T-helper 2 cell treated with Interferon-gamma antibody and Interleukin-4, amounts not matched to agents 5 μg/mL and 100 μg/mL, for 36 hours (primary cell): ENCODE results near the gene NAP1L4.
"Not testable (repeated sequence)": the region's sequence is repeated elsewhere in the genome, so short reads cannot be mapped to it uniquely, and the experiment has no call there.

Experiments
- DNase-seq: peaks from one replicate; pipeline ENCODE4 v3.0.0; 2021; ENCODE audit warnings: low spot score
- H3K27ac Mint-ChIP-seq: one replicate; pipeline ENCODE4 v1.8.0; 2021; ENCODE audit warnings: mild to moderate bottlenecking, mixed read lengths
- H3K27me3 Mint-ChIP-seq: one replicate; pipeline ENCODE4 v1.8.0; 2021; ENCODE audit warnings: low read depth, mixed read lengths
- H3K36me3 Mint-ChIP-seq: one replicate; pipeline ENCODE4 v1.8.0; 2021; ENCODE audit warnings: low read depth, mixed read lengths
- H3K4me1 Mint-ChIP-seq: one replicate; pipeline ENCODE4 v1.8.0; 2021; ENCODE audit warnings: low read depth, mixed read lengths
- H3K4me3 Mint-ChIP-seq: one replicate; pipeline ENCODE4 v1.8.0; 2022; ENCODE audit warnings: mild to moderate bottlenecking, moderate library complexity, mixed read lengths
- H3K9me3 Mint-ChIP-seq: one replicate; pipeline ENCODE4 v1.8.0; 2021; ENCODE audit warnings: mixed read lengths

NAP1L4 gene

GRCh38 chr11:2949920-2950319 is 42.2 kb downstream of the NAP1L4 start:
- DNase-seq: no peak
- no peak overlapping the region for H3K4me3 Mint-ChIP-seq
- H3K36me3 Mint-ChIP-seq: peaks cover 87% of the 10 kb centered on the region
- H3K27me3 Mint-ChIP-seq: no peaks in the 10 kb centered on the region
- no peaks in the 10 kb centered on the region for H3K9me3 Mint-ChIP-seq
- peak overlapping the region; percentile 66 for H3K27ac Mint-ChIP-seq
- H3K4me1 Mint-ChIP-seq: peaks cover 64% of the 10 kb centered on the region

DNA sequence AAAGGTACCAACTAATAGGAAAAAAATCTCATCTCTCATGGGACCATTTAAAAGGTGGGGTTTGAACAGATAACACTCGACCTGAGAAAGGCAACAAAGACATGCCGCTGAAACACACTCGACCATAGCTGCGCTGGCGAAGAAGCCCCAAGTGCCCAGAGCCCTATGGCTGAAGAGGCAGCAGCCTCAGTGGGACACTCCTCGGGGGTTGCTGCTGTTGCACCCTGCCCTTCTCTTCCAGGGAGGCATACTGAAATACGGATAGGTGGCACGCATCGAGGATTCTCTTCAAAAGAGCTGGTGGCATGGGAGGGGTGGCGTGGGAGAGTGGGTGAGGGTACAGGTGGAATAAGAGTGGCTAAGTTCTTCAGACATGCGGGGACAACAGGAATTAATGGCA is 44.4 kb downstream of the NAP1L4 start:
- Mint-ChIP-seq H3K36me3 (peaks cover 75% of the 10 kb centered on the region), H3K27ac (no peak overlapping the region), H3K27me3 (no peaks in the 10 kb centered on the region), H3K4me3 (no peak overlapping the region), H3K4me1 (peaks cover 51% of the 10 kb centered on the region), H3K9me3 (no peaks in the 10 kb centered on the region)
- DNase-seq: no peak

- Mint-ChIP-seq H3K27ac (peak overlapping the region; percentile 73), H3K4me3 (peak overlapping the region; percentile 45), H3K36me3 (peaks cover 61% of the 10 kb centered on the region), H3K9me3 (no peaks in the 10 kb centered on the region), H3K4me1 (peaks cover 34% of the 10 kb centered on the region), H3K27me3 (no peaks in the 10 kb centered on the region)
- DNase-seq: no peak
These were observed 46.3 kb downstream of the NAP1L4 start for GRCh38 chr11:2945757-2946287.

DNA sequence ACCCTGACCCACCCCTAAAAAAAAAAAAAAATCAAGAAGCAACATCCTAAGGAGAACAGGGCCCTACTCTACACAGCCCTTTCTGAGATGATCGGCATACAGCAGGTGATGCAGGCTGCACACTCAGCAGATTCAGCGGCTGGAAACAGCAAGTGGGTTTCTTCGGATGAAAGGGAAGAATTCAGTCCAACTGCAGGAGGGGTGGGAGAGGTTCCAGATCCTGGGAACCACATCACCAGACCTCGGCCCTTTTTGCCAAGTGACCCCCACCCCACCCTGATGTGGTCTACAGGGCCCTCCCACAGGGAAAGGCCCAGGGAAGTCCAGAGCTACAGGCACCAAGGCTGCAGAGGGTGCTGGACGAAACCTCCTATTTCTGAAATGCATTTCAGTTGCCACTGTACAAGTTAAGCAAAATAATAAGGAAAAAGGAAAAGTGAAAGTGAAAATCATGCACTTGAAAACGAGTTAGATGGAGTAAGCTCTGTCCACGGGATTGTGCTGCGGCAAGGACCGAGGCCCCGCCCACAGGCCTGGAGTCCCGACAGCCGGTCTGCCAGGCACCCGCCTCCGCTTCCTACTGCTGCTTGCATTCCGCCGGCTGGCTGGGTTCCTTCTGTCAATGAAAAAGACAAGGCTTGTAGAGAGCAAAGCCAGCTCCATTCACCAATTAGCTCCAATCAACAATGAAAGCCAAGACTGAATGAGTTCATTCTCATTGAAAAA is 46.9 kb downstream of the NAP1L4 start:
- Mint-ChIP-seq H3K36me3 (peaks cover 55% of the 10 kb centered on the region), H3K4me1 (peaks cover 33% of the 10 kb centered on the region)

DNA sequence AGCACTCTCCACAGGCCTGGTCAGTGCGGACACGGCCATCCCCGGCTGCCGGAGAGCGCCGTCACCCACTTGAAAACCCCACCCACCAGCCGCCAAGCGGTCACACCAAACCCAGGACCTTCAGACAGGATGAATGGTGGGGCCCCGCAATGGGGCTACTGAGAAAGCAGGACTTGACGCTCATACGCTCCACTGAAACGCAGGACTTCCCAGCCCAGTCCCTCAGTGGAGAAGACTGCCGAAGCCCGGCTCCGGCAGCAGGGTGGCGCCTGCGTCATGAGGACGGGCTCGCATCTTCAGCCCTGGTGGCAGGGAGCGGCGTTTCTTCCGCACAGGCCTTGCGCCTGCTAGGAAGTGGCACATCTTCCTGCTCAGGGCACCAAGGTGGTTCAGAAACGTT is 47.6 kb downstream of the NAP1L4 start:
- Mint-ChIP-seq H3K27ac (no peak overlapping the region), H3K4me1 (peaks cover 33% of the 10 kb centered on the region), H3K9me3 (peaks cover 4% of the 10 kb centered on the region), H3K36me3 (peaks cover 53% of the 10 kb centered on the region), H3K4me3 (no peak overlapping the region), H3K27me3 (no peaks in the 10 kb centered on the region)
- no peak for DNase-seq

More for the DNA sequence above, 46.9 kb downstream of the NAP1L4 start:
- Mint-ChIP-seq H3K27ac (peak overlapping the region; percentile 73), H3K27me3 (no peaks in the 10 kb centered on the region), H3K4me3 (peak overlapping the region; percentile 45), H3K9me3 (no peaks in the 10 kb centered on the region)
- peak; percentile 56 for DNase-seq

DNA sequence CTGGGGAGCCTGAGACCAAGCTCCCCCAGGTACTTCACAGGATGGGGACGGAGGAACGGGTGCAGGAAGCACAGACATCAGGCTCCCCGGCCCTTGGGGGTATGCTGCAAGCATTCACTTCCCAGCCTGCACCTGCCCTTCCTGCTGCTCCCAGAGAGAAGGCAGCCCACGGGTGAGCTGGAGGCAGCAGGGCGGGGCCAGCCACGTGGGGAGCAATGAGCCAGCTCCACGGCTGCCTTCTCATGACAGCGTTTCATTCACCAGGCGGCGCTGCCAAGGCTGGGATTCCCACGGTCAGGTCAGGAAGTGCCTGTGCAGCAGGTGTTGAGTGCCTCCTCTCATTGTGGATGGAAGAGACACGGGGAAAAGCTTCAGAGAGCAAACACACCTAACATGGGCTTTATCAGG is 48.4 kb downstream of the NAP1L4 start:
- Mint-ChIP-seq H3K4me3 (no peak overlapping the region), H3K4me1 (peaks cover 28% of the 10 kb centered on the region), H3K27ac (no peak overlapping the region), H3K36me3 (peaks cover 53% of the 10 kb centered on the region), H3K27me3 (no peaks in the 10 kb centered on the region), H3K9me3 (peaks cover 12% of the 10 kb centered on the region)
- DNase-seq: no peak

- no peak for DNase-seq
- Mint-ChIP-seq H3K4me1 (peaks cover 28% of the 10 kb centered on the region), H3K4me3 (no peak overlapping the region), H3K27me3 (no peaks in the 10 kb centered on the region), H3K27ac (no peak overlapping the region), H3K36me3 (peaks cover 53% of the 10 kb centered on the region), H3K9me3 (peaks cover 19% of the 10 kb centered on the region)
These were observed 49.0 kb downstream of the NAP1L4 start for GRCh38 chr11:2942872-2943710.

- no peak overlapping the region for H3K4me3 Mint-ChIP-seq
- H3K27ac Mint-ChIP-seq: peak overlapping the region; percentile 65
- peaks cover 53% of the 10 kb centered on the region for H3K36me3 Mint-ChIP-seq
- no peak for DNase-seq
- H3K27me3 Mint-ChIP-seq: no peaks in the 10 kb centered on the region
- H3K9me3 Mint-ChIP-seq: peaks cover 25% of the 10 kb centered on the region
- H3K4me1 Mint-ChIP-seq: peaks cover 23% of the 10 kb centered on the region
These were observed 49.7 kb downstream of the NAP1L4 start for GRCh38 chr11:2942447-2942846.

GRCh38 chr11:2940921-2941821 is 51.0 kb downstream of the NAP1L4 start:
- peak overlapping the region; percentile 45 for H3K27ac Mint-ChIP-seq
- no peak for DNase-seq
- no peak overlapping the region for H3K4me3 Mint-ChIP-seq

GRCh38 chr11:2940147-2940920 is 51.8 kb downstream of the NAP1L4 start:
- Mint-ChIP-seq H3K4me3 (no peak overlapping the region), H3K27ac (peak overlapping the region; percentile 45), H3K9me3 (peaks cover 31% of the 10 kb centered on the region), H3K4me1 (peaks cover 8% of the 10 kb centered on the region), H3K36me3 (peaks cover 37% of the 10 kb centered on the region), H3K27me3 (no peaks in the 10 kb centered on the region)
- peak; percentile 28 for DNase-seq

More at GRCh38 chr11:2940921-2941821, 51.0 kb downstream of the NAP1L4 start:
- Mint-ChIP-seq H3K4me1 (peaks cover 16% of the 10 kb centered on the region), H3K9me3 (peaks cover 31% of the 10 kb centered on the region), H3K36me3 (peaks cover 43% of the 10 kb centered on the region), H3K27me3 (no peaks in the 10 kb centered on the region)

GRCh38 chr11:2938458-2939418 is 53.4 kb downstream of the NAP1L4 start:
- H3K4me3 Mint-ChIP-seq, H3K4me1 Mint-ChIP-seq, DNase-seq, H3K27me3 Mint-ChIP-seq: not testable (repeated sequence)
- Mint-ChIP-seq H3K27ac (peak overlapping the region; percentile 37), H3K36me3 (peaks cover 28% of the 10 kb centered on the region), H3K9me3 (peaks cover 31% of the 10 kb centered on the region)
